ENCODE measurements around the gene BBC3.

BBC3 gene

GRCh38 chr19:47188507-47189033 is 42.4 kb downstream of the BBC3 start:
- DNase-seq = no peak

- no peak for DNase-seq
These were observed 43.2 kb downstream of the BBC3 start for GRCh38 chr19:47187797-47188196.

DNA sequence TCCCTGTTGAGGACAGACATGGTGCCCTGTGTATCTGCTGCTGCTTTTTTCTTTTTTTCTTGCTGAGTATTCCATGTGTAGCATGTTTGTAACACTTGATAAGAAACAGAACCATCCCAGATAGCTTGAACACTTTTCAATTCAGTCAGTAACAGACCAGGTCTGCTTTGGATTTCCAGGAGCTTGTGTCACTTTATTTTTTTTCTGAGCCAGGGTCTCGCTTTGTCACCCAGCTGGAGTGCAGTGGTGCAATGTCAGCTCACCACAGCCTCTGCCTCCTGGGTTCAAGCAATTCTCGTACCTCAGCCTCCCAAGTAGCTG is 43.7 kb downstream of the BBC3 start:
- DNase-seq = no peak

- no peak for DNase-seq
These were observed 44.3 kb downstream of the BBC3 start for GRCh38 chr19:47186446-47187334.

DNA sequence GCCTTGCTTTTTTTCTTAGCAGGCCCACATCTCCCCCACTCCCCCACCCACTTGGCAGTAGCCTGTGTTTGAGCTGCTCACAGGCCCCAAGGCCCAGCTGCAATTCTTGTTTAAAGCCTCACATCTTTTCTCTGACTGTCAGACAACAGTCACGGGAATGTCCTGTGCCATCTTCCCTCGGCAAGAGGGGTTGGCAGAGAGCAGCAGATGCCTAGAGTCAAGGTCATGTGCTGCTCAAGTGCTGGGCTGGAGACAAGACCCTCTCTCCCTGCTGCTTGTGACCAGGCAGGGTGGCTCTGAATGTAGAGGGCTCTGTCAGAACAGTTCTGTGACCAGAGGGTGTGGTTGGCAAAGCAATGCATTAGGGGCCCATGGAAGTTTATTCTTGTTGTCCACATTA is 47.4 kb downstream of the BBC3 start:
- no peak for DNase-seq

- DNase-seq = no peak
These were observed 51.2 kb downstream of the BBC3 start for GRCh38 chr19:47179653-47180310.

DNA sequence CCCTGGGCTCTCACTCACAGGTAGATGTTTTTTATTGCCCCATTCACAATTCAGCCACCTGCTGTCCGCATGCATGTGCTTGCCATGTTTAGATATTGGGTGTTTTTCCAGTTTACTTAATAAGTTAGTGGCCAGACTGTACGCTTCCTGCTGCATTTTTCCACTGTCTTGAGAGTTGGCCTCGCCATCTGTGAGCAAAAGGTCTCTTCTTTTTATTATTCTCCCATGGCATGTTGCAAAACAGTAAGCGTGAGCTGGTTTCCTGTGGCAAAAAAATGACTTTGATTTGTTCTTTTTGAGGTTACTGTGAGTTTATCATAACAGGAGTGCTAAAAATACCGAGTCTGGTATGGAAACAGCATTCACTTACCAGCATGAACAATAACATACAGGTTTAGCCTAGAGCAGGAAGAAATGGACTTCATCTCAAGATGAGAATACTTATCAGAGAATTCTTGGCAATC is 54.3 kb downstream of the BBC3 start:
- DNase-seq = no peak

GRCh38 chr19:47176071-47176626 is 54.9 kb downstream of the BBC3 start:
- DNase-seq = no peak

DNA sequence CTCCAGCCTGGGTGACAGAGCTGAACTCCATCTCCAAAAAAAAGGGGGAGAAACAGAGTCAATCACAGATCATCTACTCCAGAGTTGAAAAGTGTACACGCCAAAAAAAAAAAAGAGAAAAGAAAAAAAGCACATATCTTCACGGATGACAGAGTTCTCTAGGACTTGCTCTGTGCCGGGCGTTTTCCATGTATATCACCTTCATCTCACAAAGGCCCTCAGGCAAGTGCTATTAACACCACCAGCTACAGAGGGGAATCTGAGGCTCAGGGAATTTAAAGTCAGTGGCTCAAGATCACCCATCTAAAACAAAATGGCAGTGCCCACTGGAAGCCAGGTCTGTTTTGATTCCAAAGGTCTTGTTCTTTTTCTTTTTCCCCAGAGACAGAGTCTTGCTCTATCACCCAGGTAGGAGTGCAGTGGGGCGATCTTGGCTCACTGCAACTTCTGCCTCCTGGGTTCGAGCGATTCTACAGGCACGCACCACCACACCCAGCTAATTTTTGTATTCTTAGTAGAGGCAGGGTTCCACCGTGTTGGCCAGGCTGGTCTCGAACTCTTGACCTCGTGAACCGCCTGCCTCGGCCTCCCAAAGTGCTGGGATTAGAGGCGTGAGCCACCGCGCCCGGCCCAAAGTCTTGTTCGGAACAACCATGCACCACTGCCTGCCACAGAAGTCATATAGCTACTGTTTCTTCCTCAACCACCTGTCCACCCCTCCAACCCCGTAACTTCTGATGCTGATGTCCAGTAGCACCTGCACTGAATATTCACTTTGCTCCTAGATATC is 58.1 kb downstream of the BBC3 start:
- DNase-seq = no peak

Data from GOT3 (cell line).